Measurements from ENCODE around the gene ITGAL. TPM values are rescaled to one million over a fixed set of nuclear protein-coding genes. Genes with fewer than 3 reads are reported as not detected.
"Not testable (repeated sequence)": the region's sequence is repeated elsewhere in the genome, so short reads cannot be mapped to it uniquely, and the experiment has no call there.

The ITGAL gene
- total RNA-seq, 2 donors from 2014 or later, result 2.0 to 2.6 TPM

DNA sequence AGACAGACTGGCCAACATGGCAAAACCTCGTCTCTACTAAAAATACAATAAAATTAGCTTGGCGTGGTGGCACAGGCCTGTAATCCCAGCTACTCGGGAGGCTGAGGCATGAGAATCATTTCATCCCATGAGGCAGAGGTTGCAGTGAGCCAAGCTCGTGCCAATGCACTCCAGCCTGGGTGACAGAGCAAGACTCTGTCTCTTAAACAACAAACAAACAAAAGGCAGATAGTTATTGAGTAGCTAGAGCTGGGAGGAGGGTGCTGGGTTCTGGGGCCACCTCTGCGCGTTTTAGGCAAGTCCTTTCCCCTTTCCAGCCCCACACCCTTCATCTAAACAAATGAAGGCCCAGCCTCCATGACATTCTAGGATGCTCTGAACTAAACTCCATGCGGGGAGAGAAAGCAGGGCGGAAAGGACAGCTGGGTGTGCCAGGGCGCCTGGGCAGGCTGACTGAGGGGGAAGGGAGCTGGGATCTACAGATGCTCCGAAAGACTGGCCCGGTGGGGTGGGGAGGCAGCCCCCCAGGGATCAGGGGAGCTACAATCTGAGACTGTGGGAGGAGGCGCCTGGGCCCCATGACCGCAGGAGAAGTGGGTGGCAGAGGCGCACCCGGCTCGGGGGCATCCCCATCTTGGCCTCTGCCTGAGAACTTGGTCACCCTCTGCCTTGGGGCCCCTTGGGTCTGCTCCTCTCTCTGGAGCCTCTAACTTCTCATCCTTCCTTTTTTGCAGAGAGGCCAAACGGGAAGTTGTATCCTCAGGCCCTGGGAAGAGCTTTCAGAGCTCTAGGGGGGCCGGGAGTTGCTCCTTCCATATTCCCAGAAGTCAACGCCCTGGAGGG, 910 bp downstream of the ITGAL start:
- H3K36me3 ChIP-seq, result no peaks in the 10 kb centered on the region
- TF ChIP-seq, protein P1, sequence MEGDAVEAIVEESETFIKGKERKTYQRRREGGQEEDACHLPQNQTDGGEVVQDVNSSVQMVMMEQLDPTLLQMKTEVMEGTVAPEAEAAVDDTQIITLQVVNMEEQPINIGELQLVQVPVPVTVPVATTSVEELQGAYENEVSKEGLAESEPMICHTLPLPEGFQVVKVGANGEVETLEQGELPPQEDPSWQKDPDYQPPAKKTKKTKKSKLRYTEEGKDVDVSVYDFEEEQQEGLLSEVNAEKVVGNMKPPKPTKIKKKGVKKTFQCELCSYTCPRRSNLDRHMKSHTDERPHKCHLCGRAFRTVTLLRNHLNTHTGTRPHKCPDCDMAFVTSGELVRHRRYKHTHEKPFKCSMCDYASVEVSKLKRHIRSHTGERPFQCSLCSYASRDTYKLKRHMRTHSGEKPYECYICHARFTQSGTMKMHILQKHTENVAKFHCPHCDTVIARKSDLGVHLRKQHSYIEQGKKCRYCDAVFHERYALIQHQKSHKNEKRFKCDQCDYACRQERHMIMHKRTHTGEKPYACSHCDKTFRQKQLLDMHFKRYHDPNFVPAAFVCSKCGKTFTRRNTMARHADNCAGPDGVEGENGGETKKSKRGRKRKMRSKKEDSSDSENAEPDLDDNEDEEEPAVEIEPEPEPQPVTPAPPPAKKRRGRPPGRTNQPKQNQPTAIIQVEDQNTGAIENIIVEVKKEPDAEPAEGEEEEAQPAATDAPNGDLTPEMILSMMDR (IDR thresholded peaks at IDR 0.05), result no peak
- H3K4me3 ChIP-seq, result no peak overlapping the region
- DNase-seq (ENCODE audit: low spot score), result no peak
- H3K27ac ChIP-seq, result no peak overlapping the region
- peaks cover 0 to 6% of the 10 kb centered on the region in 2 donors for H3K27me3 ChIP-seq
- H3K9me3 ChIP-seq, result no peaks in the 10 kb centered on the region
- H3K4me1 ChIP-seq, result no peaks in the 10 kb centered on the region

- H3K4me3 ChIP-seq, result no peak overlapping the region
- no peaks in the 10 kb centered on the region for H3K9me3 ChIP-seq
- no peaks in the 10 kb centered on the region for H3K36me3 ChIP-seq
- TF ChIP-seq, protein P1 (IDR thresholded peaks at IDR 0.05), result no peak
- peaks cover 0 to 6% of the 10 kb centered on the region in 2 donors for H3K27me3 ChIP-seq
- no peak overlapping the region for H3K27ac ChIP-seq
- no peaks in the 10 kb centered on the region for H3K4me1 ChIP-seq
- DNase-seq (ENCODE audit: low spot score), result no peak
Measured at GRCh38 chr16:30474074-30474452, 1.5 kb downstream of the ITGAL start.

GRCh38 chr16:30474684-30475083, 2.1 kb downstream of the ITGAL start:
- Histone ChIP-seq H3K4me1 (no peaks in the 10 kb centered on the region), H3K9me3 (no peaks in the 10 kb centered on the region), H3K27me3 (peaks cover 0 to 6% of the 10 kb centered on the region in 2 donors), H3K27ac (no peak overlapping the region), H3K36me3 (no peaks in the 10 kb centered on the region), H3K4me3 (no peak overlapping the region)
- TF ChIP-seq, protein P1 (IDR thresholded peaks at IDR 0.05), result no peak
- no peak for DNase-seq (ENCODE audit: low spot score)

- TF ChIP-seq, protein P1 (IDR thresholded peaks at IDR 0.05), result no peak
Measured at GRCh38 chr16:30476991-30477390, 4.4 kb downstream of the ITGAL start.

GRCh38 chr16:30477773-30478172, 5.2 kb downstream of the ITGAL start:
- not testable (repeated sequence) for H3K27me3 ChIP-seq; H3K36me3 ChIP-seq; DNase-seq (ENCODE audit: low spot score); H3K4me1 ChIP-seq; H3K4me3 ChIP-seq; H3K9me3 ChIP-seq; H3K27ac ChIP-seq

More at GRCh38 chr16:30476991-30477390, 4.4 kb downstream of the ITGAL start:
- H3K27ac ChIP-seq, result no peak overlapping the region
- H3K4me1 ChIP-seq, result no peaks in the 10 kb centered on the region
- no peak for DNase-seq (ENCODE audit: low spot score)
- H3K4me3 ChIP-seq, result no peak overlapping the region
- no peaks in the 10 kb centered on the region for H3K36me3 ChIP-seq
- H3K27me3 ChIP-seq, result peaks cover 0 to 6% of the 10 kb centered on the region in 2 donors
- H3K9me3 ChIP-seq, result no peaks in the 10 kb centered on the region

GRCh38 chr16:30478766-30479478, 6.4 kb downstream of the ITGAL start:
- Histone ChIP-seq H3K4me1 (no peaks in the 10 kb centered on the region), H3K36me3 (no peaks in the 10 kb centered on the region), H3K27ac (no peak overlapping the region), H3K27me3 (peaks cover 0 to 5% of the 10 kb centered on the region in 2 donors), H3K4me3 (no peak overlapping the region), H3K9me3 (no peaks in the 10 kb centered on the region)
- TF ChIP-seq, protein P1 (IDR thresholded peaks at IDR 0.05), result no peak
- no peak for DNase-seq (ENCODE audit: low spot score)
